ENCODE results near the gene ACSM3.
A peak's percentile ranks its signal among the peaks of the same experiment; 100 is the strongest.

ACSM3 gene

DNA sequence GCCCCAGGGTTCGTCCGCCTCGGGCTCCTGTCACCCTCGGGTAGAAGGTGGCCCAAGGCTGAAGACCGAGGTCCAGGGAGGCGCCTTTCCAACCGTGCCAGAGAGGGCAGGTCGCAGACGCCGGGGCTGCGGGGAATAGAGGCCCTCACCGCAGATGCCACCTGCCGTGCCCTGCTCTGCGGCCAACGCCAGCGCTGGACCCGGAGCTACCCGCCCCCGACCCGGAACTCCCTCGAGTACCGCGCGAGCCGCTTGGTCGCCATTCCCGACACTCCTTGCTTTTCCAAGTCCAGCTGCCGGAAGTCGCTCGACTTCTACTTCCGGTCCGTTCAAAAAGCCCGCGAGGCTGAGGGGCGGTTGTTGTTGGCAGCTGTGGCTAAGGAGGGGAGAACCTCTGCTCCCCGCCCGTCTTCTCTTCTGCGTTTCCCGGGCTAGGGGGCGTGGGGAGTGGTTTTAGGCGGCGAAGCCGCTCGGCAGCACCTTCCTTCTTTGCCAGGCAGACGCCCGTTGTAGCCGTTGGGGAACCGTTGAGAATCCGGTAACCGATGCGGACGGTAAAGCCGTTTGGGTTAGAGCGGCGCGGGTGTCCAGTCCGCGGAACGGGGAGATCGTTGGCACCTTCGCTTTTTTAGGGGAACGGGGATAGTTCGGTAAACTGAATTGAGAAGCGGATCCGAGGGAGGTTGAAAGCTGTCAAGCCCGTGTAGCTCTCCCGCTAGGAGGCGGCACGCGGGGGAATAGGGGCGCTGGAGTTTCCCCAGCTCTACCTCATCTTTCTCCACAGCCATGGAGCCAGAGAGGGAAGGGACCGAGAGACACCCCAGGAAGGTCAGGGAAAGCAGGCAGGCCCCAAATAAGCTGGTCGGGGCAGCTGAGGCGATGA, 42.6 kb downstream of the ACSM3 start, which contains the start of the genes ERI2 and REXO5:
ERI2 (minus strand) TSS at position 305 of the 883 bp plus-strand sequence; CDS start at position 263, 42 bp downstream.
REXO5 (plus strand) TSS at position 360 of the 883 bp plus-strand sequence; CDS start at position 787, 427 bp downstream.
- peak; percentile 87 to 94 for DNase-seq

GRCh38 chr16:20807862-20808261, 44.0 kb downstream of the ACSM3 start:
- DNase-seq, result no peak

GRCh38 chr16:20811889-20812439, 48.1 kb downstream of the ACSM3 start:
- DNase-seq, result no peak

- no peak for DNase-seq
Measured at GRCh38 chr16:20812510-20812909, 48.7 kb downstream of the ACSM3 start.

- DNase-seq, result peak; percentile 33 to 56
Measured at GRCh38 chr16:20814784-20815183, 51.0 kb downstream of the ACSM3 start.

GRCh38 chr16:20818929-20819585, 55.2 kb downstream of the ACSM3 start:
- DNase-seq, result no peak

- no peak for DNase-seq
Measured at GRCh38 chr16:20821682-20822081, 57.9 kb downstream of the ACSM3 start.

- DNase-seq, result no peak
Measured at GRCh38 chr16:20822521-20823325, 58.9 kb downstream of the ACSM3 start.

DNA sequence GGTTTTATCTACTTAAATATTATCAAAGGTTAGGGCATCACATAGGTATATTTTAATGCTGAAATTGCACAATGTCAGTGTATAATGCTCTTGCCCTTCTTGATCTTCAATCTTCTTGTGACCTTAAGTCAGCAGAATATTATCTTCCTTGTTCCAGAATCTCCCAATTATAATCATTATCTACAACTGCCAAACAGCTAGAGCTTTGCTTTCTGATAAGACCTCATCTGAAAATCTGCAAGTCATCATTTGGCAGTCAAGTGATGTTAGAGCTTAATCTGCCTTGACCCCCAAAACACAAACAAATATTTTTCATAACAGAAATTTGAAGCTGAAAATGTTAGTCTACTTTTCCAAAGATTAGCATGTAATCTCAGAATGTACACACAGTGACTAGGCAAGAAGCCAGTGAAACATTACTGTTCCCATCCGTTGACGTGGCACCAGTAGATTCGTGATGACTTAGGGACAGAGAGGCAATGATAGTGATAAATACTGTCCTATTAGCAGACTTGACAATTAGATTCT, 62.3 kb downstream of the ACSM3 start:
- no peak for DNase-seq

- no peak for DNase-seq
Measured at GRCh38 chr16:20829536-20829935, 65.7 kb downstream of the ACSM3 start.

- DNase-seq, result no peak
Measured at GRCh38 chr16:20830372-20830771, 66.6 kb downstream of the ACSM3 start.

DNA sequence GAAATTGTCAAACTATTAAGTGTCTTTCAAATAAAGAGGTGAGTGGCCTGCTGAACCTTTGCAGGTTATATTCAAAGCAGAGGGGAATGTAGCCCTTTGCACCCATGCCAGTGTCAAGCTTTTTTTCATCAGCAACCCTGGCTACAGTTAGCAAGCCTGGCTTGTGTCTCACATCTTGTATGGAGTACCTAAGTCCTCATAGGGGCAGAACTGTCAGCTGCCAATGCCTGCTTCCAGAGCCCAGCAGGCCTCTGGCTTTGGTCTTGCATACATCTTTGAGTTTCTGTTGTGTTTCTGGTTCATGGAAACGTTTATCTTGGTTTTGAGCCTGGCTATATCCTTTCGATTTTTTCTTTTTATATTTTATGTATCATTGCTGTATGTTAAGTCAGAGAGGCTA, 69.3 kb downstream of the ACSM3 start:
- DNase-seq, result peak; percentile 5 to 61

DNA sequence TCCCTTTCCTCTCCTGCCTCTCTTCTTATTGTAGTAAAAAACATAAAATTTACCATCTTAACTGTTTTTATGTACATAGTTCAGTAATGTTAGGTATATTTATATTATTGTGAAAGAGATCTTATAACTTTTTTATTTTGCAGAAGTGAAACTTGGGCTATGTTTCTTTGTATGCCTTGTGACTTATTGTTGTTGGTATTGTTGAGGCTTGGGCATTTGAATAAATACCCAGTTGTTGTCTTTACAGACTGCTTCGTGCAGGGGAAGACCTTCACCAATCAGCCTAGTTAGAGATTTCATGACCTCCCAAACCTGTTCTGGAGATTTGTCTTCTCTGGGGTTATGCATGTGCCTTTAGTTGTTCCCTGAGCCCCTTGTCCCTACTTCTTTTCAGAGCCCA, 74.4 kb downstream of the ACSM3 start:
- DNase-seq, result no peak

DNA sequence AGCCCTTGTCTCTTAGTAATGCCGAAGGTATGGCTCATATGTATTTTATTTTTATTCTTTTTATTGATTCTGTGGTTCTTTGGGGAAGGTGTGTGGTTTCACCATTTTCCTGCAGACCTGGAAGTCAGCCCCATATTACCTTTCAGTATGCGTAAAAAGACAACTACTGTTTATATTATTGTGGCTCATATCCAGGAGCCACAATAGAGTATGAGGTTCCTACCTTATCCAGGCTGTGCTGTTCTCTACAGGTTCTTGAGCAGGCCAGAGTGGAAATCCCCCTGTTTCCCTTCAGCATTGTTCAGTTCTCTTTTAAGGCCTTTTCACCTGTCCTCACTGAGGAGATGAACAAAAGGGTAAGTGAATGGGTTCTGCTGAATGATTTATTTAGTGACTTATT, 75.7 kb downstream of the ACSM3 start:
- DNase-seq, result no peak

DNA sequence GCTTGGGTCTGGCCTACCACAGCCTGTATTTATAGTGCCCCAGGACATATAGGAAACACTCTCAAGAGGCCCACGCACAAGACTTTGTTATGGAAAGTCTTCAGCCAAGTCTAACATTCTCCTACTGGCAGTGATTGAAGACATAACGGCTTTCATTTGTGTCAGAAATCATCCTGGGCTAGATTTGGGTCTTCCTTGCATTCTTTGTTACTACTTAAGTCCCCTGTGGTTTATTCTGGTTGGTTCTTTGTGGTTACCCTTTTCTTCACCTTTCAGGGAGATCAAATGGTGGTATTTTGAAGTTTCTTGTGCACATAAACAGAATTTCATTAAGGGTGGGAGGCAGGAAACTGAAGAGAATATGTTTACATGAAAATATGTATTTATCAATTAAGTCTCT, 80.2 kb downstream of the ACSM3 start:
- no peak for DNase-seq

DNA sequence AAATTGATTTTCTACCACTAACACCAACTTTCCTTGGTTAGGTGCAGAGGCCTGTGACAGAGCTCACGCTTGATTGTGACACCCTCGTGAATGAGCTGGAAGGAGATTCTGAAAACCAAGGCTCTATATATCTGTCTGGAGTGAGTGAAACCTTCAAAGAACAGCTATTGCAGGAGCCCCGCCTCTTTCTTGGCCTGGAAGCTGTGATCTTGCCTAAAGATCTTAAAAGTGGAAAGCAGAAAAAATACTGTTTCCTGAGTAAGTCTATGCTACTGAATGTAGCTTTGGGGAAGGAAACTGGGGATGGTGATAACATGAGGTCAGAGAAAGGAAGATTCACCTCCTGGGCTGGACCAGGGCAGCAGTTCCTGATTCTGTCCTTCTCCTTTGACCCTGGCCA, 80.8 kb downstream of the ACSM3 start:
- DNase-seq, result no peak

- peak in 1 of 2 experiments; percentile 42 for DNase-seq
Measured at GRCh38 chr16:20846030-20846429, 82.2 kb downstream of the ACSM3 start.

DNA sequence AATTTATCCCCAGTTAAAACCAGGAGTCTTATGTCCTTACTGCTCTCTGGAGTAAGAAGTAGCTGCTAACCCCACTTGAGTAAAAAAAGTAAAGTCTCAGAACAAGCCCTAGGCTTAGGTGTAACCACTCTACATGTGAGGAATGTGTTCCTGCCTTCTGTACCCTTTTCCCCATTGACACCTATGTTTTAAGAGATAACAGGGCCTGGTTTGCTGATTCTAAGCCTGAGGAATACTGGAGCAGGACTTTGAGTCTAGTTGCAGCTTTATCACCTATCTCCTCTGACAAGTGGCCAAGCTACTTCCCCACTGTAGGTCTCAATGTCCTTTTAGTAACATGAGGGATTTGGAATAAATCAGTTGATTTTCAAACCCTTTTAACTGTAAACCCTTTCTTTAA, 82.7 kb downstream of the ACSM3 start:
- DNase-seq, result no peak
